Measurements from ENCODE around the gene SORBS1. TPM values are rescaled to one million over a fixed set of nuclear protein-coding genes. Genes with fewer than 3 reads are reported as not detected.

Gene SORBS1
- total and polyA plus RNA-seq, 9 of the 15 experiments (the other 6 are each of a cell fraction or from before 2014, with no cell fraction given): 2.0 to 13.3 (median 6.5) TPM

DNA sequence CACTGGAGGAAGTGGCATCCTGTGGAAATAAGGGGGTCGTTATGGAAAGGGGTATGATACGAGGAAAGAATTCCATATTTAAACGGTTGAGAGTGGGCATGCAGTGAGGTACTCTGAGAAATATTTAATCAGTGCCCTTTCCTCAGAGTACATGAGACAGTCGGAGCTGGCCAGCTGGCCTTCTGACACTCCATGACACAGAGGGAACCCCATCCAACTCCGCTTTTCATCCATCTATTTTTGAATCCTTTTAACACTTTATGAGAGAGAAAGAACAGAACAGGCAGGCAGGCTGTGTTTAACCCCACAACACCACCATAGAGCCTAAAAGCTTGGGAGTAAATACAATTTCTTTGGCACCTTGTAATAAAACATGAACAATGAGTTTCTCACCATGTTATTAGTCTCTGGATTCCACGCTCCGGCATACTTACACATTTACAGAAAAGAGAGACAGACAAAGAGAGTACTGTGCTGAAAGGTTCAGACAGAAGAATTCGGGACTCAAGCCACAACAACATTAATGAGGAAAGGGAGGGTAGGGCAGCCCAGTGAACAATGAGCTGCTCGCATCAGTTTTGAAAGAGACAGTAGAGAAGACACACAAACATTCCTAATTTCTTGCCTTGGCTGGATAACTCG is 146.2 kb downstream of the SORBS1 start:
- intact Hi-C loops (cut with micrococcal nuclease) (no loop called here), in situ Hi-C loops (cut with MboI) (no loop called here)
- Histone ChIP-seq H3K79me2 (ENCODE audit: control insufficient read depth, insufficient read depth, low read length) (no peaks in the 10 kb centered on the region), H3K9ac (ENCODE audit: insufficient read depth in 1 of 2, low read depth in 2 of 2, low read length in 2 of 2) (no peak overlapping the region), H3K27me3 (ENCODE audit: control insufficient read depth in 2 of 2, insufficient read depth in 2 of 2, low read length in 2 of 2) (no peaks in the 10 kb centered on the region), H3K4me3 (no peak overlapping the region), H3K9me1 (ENCODE audit: control insufficient read depth, insufficient read depth, low read length) (no peaks in the 10 kb centered on the region), H4K20me1 (replicated peaks; ENCODE audit: control insufficient read depth, insufficient read depth, low read length) (no peaks in the 10 kb centered on the region), H3K27ac (ENCODE audit: extremely low read depth, low read depth, low read length) (no peak overlapping the region), H3K36me3 (ENCODE audit: control insufficient read depth, insufficient read depth, low read length) (no peaks in the 10 kb centered on the region), H3K4me1 (replicated peaks in 1 of 2; ENCODE audit: control insufficient read depth in 2 of 2, insufficient read depth in 2 of 2, low read length in 2 of 2) (peaks cover 0 to 4% of the 10 kb centered on the region in 2 experiments; a peak in 2 of 5 replicates), H3K9me3 (replicated peaks; ENCODE audit: control insufficient read depth, insufficient read depth, low read depth, low read length) (no peaks in the 10 kb centered on the region), H3K4me2 (ENCODE audit: insufficient read depth, low read length) (no peak overlapping the region), H2AFZ (ENCODE audit: low read depth, low read length) (no peak overlapping the region)
- 63% methylated on average over 8 of the region's 10 CpGs for WGBS (ENCODE audit: insufficient coverage, low coverage, missing lambda C conversion rate)
- ChIA-PET POLR2A (no interaction called here), CTCF (ENCODE audit: low intra/inter-chr PET ratio) (no interaction called here)
- ATAC-seq (no peak), DNase-seq (ENCODE audit: extremely low read depth in 1 of 4, low spot score in 3 of 4) (no peak), FAIRE-seq (no peak)
- no peak for TF ChIP-seq RB1 (IDR thresholded peaks at IDR 0.05; ENCODE audit: low read depth)
- TF ChIP-seq BRD9 (IDR thresholded peaks at IDR 0.05; ENCODE audit: low read depth, partially characterized antibody): no peak
- no peak for TF ChIP-seq XRCC4 (IDR thresholded peaks at IDR 0.05; ENCODE audit: extremely low read depth, insufficient read depth, insufficient read length)
- no peak for TF ChIP-seq HINFP (tag; conservative IDR thresholded peaks at IDR 0.05; ENCODE audit: low read depth)
- TF ChIP-seq LEF1 (IDR thresholded peaks at IDR 0.05): no peak
- TF ChIP-seq ZNF778 (CRISPR knock-in tag; IDR thresholded peaks at IDR 0.05): no peak
- BruUV-seq (replicated peaks): no TSS peak
